H9 (cell line): ENCODE results near the gene NCS1. TPM values are rescaled to one million over a fixed set of nuclear protein-coding genes. Genes with fewer than 3 reads are reported as not detected.
A peak's percentile ranks its signal among the peaks of the same experiment; 100 is the strongest.

Experiments
- DNase-seq: peaks from one replicate; pipeline ENCODE4 v3.0.0-alpha.2; 2017
- H2AFZ ChIP-seq: one replicate; pipeline ENCODE4 v1.6.1; 2013; ENCODE audit warnings: mild to moderate bottlenecking, low read length, control low read depth, moderate library complexity
- H2AK5ac ChIP-seq: 2 replicates; pipeline ENCODE4 v1.6.1; 2013; ENCODE audit warnings: low read length, control low read depth, mixed read lengths; ENCODE audit not compliant: insufficient read length
- H2BK120ac ChIP-seq: one replicate; pipeline ENCODE4 v1.6.1; 2013; ENCODE audit warnings: low read depth, mild to moderate bottlenecking, low read length, control low read depth, inconsistent platforms; ENCODE audit not compliant: poor library complexity, severe bottlenecking
- H2BK12ac ChIP-seq: 2 replicates; pipeline ENCODE4 v1.6.1; 2013; ENCODE audit warnings: low read length, control low read depth, mixed read lengths, low read depth; ENCODE audit not compliant: insufficient read length
- H2BK15ac ChIP-seq: 2 replicates; pipeline ENCODE4 v1.6.1; 2013; ENCODE audit warnings: low read depth, low read length, control low read depth
- H2BK20ac ChIP-seq: one replicate; pipeline ENCODE4 v1.6.1; 2013; ENCODE audit warnings: low read depth, mild to moderate bottlenecking, low read length, control low read depth, inconsistent platforms; ENCODE audit not compliant: poor library complexity, severe bottlenecking
- H2BK5ac ChIP-seq: 2 replicates; pipeline ENCODE4 v1.6.1; 2013; ENCODE audit warnings: low read length, control low read depth, mixed read lengths; ENCODE audit not compliant: insufficient read length
- H3K14ac ChIP-seq: 2 replicates; pipeline ENCODE4 v1.6.1; 2013; ENCODE audit warnings: low read length, control low read depth; ENCODE audit not compliant: insufficient read depth
- H3K18ac ChIP-seq: 2 replicates; pipeline ENCODE4 v1.6.1; 2013; ENCODE audit warnings: low read depth, mild to moderate bottlenecking, mixed read lengths, low read length, control low read depth; ENCODE audit not compliant: insufficient read length
- H3K23ac ChIP-seq: 2 replicates; pipeline ENCODE4 v1.6.1; 2013; ENCODE audit warnings: low read length, control low read depth, mixed read lengths, low read depth; ENCODE audit not compliant: insufficient read length
- H3K23me2 ChIP-seq: 2 replicates; pipeline ENCODE4 v1.6.1; 2013; ENCODE audit warnings: low read depth, mild to moderate bottlenecking, mixed read lengths, low read length, control low read depth; ENCODE audit not compliant: insufficient read length, poor library complexity, severe bottlenecking
- H3K27ac ChIP-seq: 2 replicates; pipeline ENCODE4 v1.5.1; 2013; ENCODE audit warnings: low read length, control low read depth, mixed read lengths, low read depth; ENCODE audit not compliant: insufficient read length
- H3K27me3 ChIP-seq: 2 replicates; pipeline ENCODE4 v1.6.1; 2013; ENCODE audit warnings: low read length, control low read depth, inconsistent platforms; ENCODE audit not compliant: insufficient read depth
- H3K4ac ChIP-seq: 2 replicates; pipeline ENCODE4 v1.6.1; 2013; ENCODE audit warnings: low read depth, mild to moderate bottlenecking, control low read depth, inconsistent platforms, low read length, moderate library complexity
- H3K4me1 ChIP-seq: 2 replicates; pipeline ENCODE4 v1.6.1; 2013; ENCODE audit warnings: low read length, control low read depth, inconsistent platforms; ENCODE audit not compliant: insufficient read depth
- H3K4me2 ChIP-seq: 2 replicates; pipeline ENCODE4 v1.6.1; 2013; ENCODE audit warnings: low read length, control low read depth, mixed read lengths; ENCODE audit not compliant: insufficient read length, insufficient read depth
- H3K56ac ChIP-seq: 2 replicates; pipeline ENCODE4 v1.6.1; 2013; ENCODE audit warnings: low read depth, mild to moderate bottlenecking, mixed read lengths, low read length, control low read depth; ENCODE audit not compliant: insufficient read length
- H3K79me1 ChIP-seq: 2 replicates; pipeline ENCODE4 v1.6.1; 2013; ENCODE audit warnings: low read depth, mild to moderate bottlenecking, moderate library complexity, low read length, control low read depth, inconsistent platforms; ENCODE audit not compliant: insufficient read depth, poor library complexity, severe bottlenecking
- H3K79me2 ChIP-seq: 2 replicates; pipeline ENCODE4 v1.6.1; 2013; ENCODE audit warnings: low read length, control low read depth, inconsistent platforms; ENCODE audit not compliant: insufficient read depth
- H3K9ac ChIP-seq: 2 replicates; pipeline ENCODE4 v1.6.1; 2013; ENCODE audit warnings: low read length, control low read depth, mixed read lengths; ENCODE audit not compliant: insufficient read length; ENCODE audit errors: extremely low read depth
- H3K9me3 ChIP-seq: one replicate; pipeline ENCODE4 v1.6.1; 2013; ENCODE audit warnings: low read depth, low read length, inconsistent platforms; ENCODE audit not compliant: control insufficient read depth
- H3T11ph ChIP-seq: one replicate; pipeline ENCODE4 v1.6.1; 2013; ENCODE audit warnings: mild to moderate bottlenecking, low read length, control low read depth, inconsistent platforms
- H4K20me1 ChIP-seq: one replicate; pipeline ENCODE4 v1.6.1; 2013; ENCODE audit not compliant: control insufficient read depth, insufficient read length, insufficient read depth
- H4K5ac ChIP-seq: 2 replicates; pipeline ENCODE4 v1.6.1; 2013; ENCODE audit warnings: low read depth, mild to moderate bottlenecking, mixed read lengths, low read length, control low read depth; ENCODE audit not compliant: insufficient read length
- H4K8ac ChIP-seq: replicated peaks from 2 replicates; pipeline ENCODE4 v1.6.1; 2013; ENCODE audit warnings: low read length, control low read depth, mixed read lengths, low read depth; ENCODE audit not compliant: insufficient read length
- H4K91ac ChIP-seq: 2 replicates; pipeline ENCODE4 v1.6.1; 2013; ENCODE audit warnings: low read depth, mild to moderate bottlenecking, moderate library complexity, mixed read lengths, low read length, control low read depth; ENCODE audit not compliant: insufficient read length
- H3K27ac Mint-ChIP-seq, 3 experiments: 2 replicates in 2 of 3; 3 replicates in 1 of 3; pipeline ENCODE4 v1.8.0; 2020 to 2021; ENCODE audit warnings: mixed read lengths in 3 of 3, mild to moderate bottlenecking in 1 of 3, moderate library complexity in 1 of 3
- H3K27me3 Mint-ChIP-seq: 2 replicates; pipeline ENCODE4 v1.8.0; 2021; ENCODE audit warnings: low read depth, mild to moderate bottlenecking, moderate library complexity, mixed read lengths
- H3K36me3 Mint-ChIP-seq, 3 experiments: 2 replicates in 2 of 3; 3 replicates in 1 of 3; pipeline ENCODE4 v1.8.0; 2020 to 2021; ENCODE audit warnings: low read depth in 3 of 3, mixed read lengths in 3 of 3; ENCODE audit not compliant: insufficient read depth in 1 of 3
- H3K4me1 Mint-ChIP-seq, 2 experiments: 2 replicates each; pipeline ENCODE4 v1.8.0; 2020; ENCODE audit warnings: mixed read lengths in 2 of 2
- H3K4me3 Mint-ChIP-seq, 2 experiments: 2 replicates in 1 of 2; 3 replicates in 1 of 2; pipeline ENCODE4 v1.8.0; 2020 to 2021; ENCODE audit warnings: mild to moderate bottlenecking in 2 of 2, mixed read lengths in 2 of 2, moderate library complexity in 1 of 2
- H3K9me3 Mint-ChIP-seq, 2 experiments: 2 replicates in 1 of 2; 3 replicates in 1 of 2; pipeline ENCODE4 v1.8.0; 2020; ENCODE audit warnings: mild to moderate bottlenecking in 2 of 2, mixed read lengths in 2 of 2, moderate library complexity in 1 of 2
- CTCF ChIP-seq: fragments of 200-600 bp; sonication (generic); conservative IDR thresholded peaks from 3 replicates; pipeline ENCODE4 v1.8.0; 2021; ENCODE audit warnings: antibody characterized with exemption, mild to moderate bottlenecking
- WGBS: extraction: QIAGEN DNeasy Blood & Tissue Kit; methylation state at CpG from one replicate; pipeline ENCODE4 v1.1.7; 2013; ENCODE audit warnings: missing lambda C conversion rate, low lambda C conversion rate, mixed read lengths; ENCODE audit not compliant: insufficient read length; ENCODE audit errors: extremely low coverage; 5-methylcytosine and 5-hydroxymethylcytosine counted together
- total RNA-seq: library from RNA; stranded (reverse); gene quantifications from 2 replicates; pipeline ENCODE4 v1.2.1, GENCODE V29; 2021

NCS1 gene
- total RNA-seq, 1 experiment from 2014 or later: 38.1 TPM

GRCh38 chr9:130137081-130137640, 35.0 kb upstream of the NCS1 start:
- DNase-seq: no peak
- Mint-ChIP-seq H3K36me3 (peaks cover 0 to 27% (median 14%) of the 10 kb centered on the region in 3 experiments; a peak in 5 of 7 replicates), H3K27ac (peak overlapping the region in 2 of 3 experiments; percentile 80 to 96; a peak in 4 of 7 replicates), H3K9me3 (no peaks in the 10 kb centered on the region; a peak in 1 of 5 replicates), H3K4me1 (peaks cover 30 to 36% of the 10 kb centered on the region in 2 experiments), H3K4me3 (no peak overlapping the region), H3K27me3 (no peaks in the 10 kb centered on the region)
- no peak overlapping the region for H4K8ac ChIP-seq
- no peak overlapping the region for H2BK15ac ChIP-seq
- H4K91ac ChIP-seq: no peak overlapping the region
- no peak overlapping the region for H4K5ac ChIP-seq
- no peak overlapping the region for H3T11ph ChIP-seq
- no peaks in the 10 kb centered on the region for H3K79me2 ChIP-seq
- no peak overlapping the region for H3K4ac ChIP-seq
- H2AK5ac ChIP-seq: no peak overlapping the region
- H3K14ac ChIP-seq: no peak overlapping the region; the same call in 1 of the 2 replicates
- WGBS: no CpG with 5 or more reads among the region's 15 CpGs
- TF ChIP-seq CTCF: no peak
- no peak overlapping the region for H3K27ac ChIP-seq
- H3K4me2 ChIP-seq: no peak overlapping the region
- no peak overlapping the region for H2BK120ac ChIP-seq
- H3K9ac ChIP-seq: no peak overlapping the region
- no peak overlapping the region for H2BK12ac ChIP-seq
- H3K79me1 ChIP-seq: no peaks in the 10 kb centered on the region
- H3K27me3 ChIP-seq: no peaks in the 10 kb centered on the region
- peaks cover 2% of the 10 kb centered on the region for H4K20me1 ChIP-seq
- no peak overlapping the region for H2BK20ac ChIP-seq
- no peaks in the 10 kb centered on the region for H3K23me2 ChIP-seq
- no peak overlapping the region for H2AFZ ChIP-seq
- H3K18ac ChIP-seq: no peak overlapping the region
- H3K56ac ChIP-seq: no peak overlapping the region
- H3K9me3 ChIP-seq: no peaks in the 10 kb centered on the region
- H3K23ac ChIP-seq: no peak overlapping the region
- peaks cover 20% of the 10 kb centered on the region; the same call in 1 of the 2 replicates for H3K4me1 ChIP-seq
- no peak overlapping the region for H2BK5ac ChIP-seq
